HCT116 (cell line): ENCODE data around the gene KIRREL3. TPM values are rescaled to one million over a fixed set of nuclear protein-coding genes. Genes with fewer than 3 reads are reported as not detected.

Experiments used
- ATAC-seq: fragments of 200-7000 bp; cut with Tn5 transposase; 2 replicates; pipeline ENCODE4 v1.9.1; 2020; ENCODE audit warnings: mild to moderate bottlenecking, moderate library complexity
- BruUV-seq: library from RNA; stranded (reverse); fragments of 400-500 nt; replicated peaks from 2 replicates; lab custom pipeline; 2021; lab: Mats Ljungman, UMichigan
- CTCF ChIA-PET: fragments of 300-600 bp; sonication (Branson Sonifier 250); formaldehyde crosslinking; loops from one replicate; lab custom pipeline; 2021; ENCODE audit warnings: antibody characterized with exemption; lab: Charles Lee
- POLR2A ChIA-PET: fragments of 300-600, 350-600 bp; sonication (Branson Sonifier 250); formaldehyde crosslinking; loops from one replicate; lab custom pipeline; 2021; ENCODE audit warnings: antibody characterized with exemption; lab: Charles Lee
- RAD21 ChIA-PET, 2 experiments: fragments of 300-600 bp; sonication (Branson Sonifier 250); formaldehyde crosslinking; loops; one replicate each; lab custom pipeline; 2023; ENCODE audit warnings: low total read pairs in 2 of 2; ENCODE audit not compliant: uncharacterized antibody in 2 of 2, unreplicated experiment in 2 of 2, low non-redundant PET in 1 of 2; lab: Charles Lee
- DNase-seq: peaks from one replicate; pipeline ENCODE4 v3.0.0-alpha.2; 2010; ENCODE audit warnings: low read depth, low spot score
- H2AFZ ChIP-seq: fragments of 200-600 bp; shearing (Covaris generic), sonication (generic); 2 replicates; pipeline ENCODE4 v1.6.1; 2017; ENCODE audit warnings: low read depth, mixed run types, mixed read lengths, antibody characterized with exemption, low read length; ENCODE audit not compliant: poor library complexity, severe bottlenecking
- H3K27ac ChIP-seq: 2 replicates; pipeline ENCODE4 v1.5.1; 2012; ENCODE audit warnings: low read depth, low read length
- H3K27me3 ChIP-seq: fragments of 200-600 bp; sonication (generic); 2 replicates; pipeline ENCODE4 v1.6.1; 2016; ENCODE audit warnings: mixed run types, low read length, mixed read lengths; ENCODE audit not compliant: insufficient read depth
- H3K36me3 ChIP-seq, 2 experiments: fragments of 200-500 bp in 1 of 2; fragments of 200-600 bp in 1 of 2; sonication (Bioruptor generic) in 1 of 2; sonication (generic) in 1 of 2; 2 replicates each; pipeline versions ENCODE4 v1.5.1 to v1.6.1; 2014 to 2016; ENCODE audit warnings: low read length in 2 of 2, inconsistent platforms in 1 of 2, mixed read lengths in 1 of 2, mixed run types in 1 of 2; ENCODE audit not compliant: insufficient read depth in 2 of 2, control insufficient read depth in 1 of 2
- H3K4me1 ChIP-seq, 2 experiments: fragments of 200-600 bp in 1 of 2; sonication (generic) in 1 of 2; 2 replicates each; pipeline versions ENCODE4 v1.5.1 to v1.6.1; 2012 to 2017; ENCODE audit warnings: low read length in 2 of 2, inconsistent platforms in 1 of 2, mild to moderate bottlenecking in 1 of 2, mixed read lengths in 1 of 2, mixed run types in 1 of 2, moderate library complexity in 1 of 2; ENCODE audit not compliant: insufficient read depth in 2 of 2, control insufficient read depth in 1 of 2
- H3K4me2 ChIP-seq: fragments of 200-600 bp; sonication (generic); 2 replicates; pipeline ENCODE4 v1.6.1; 2017; ENCODE audit warnings: mixed run types, low read length, mixed read lengths
- H3K4me3 ChIP-seq, 2 experiments: fragments of 200-600 bp in 1 of 2; sonication (generic) in 1 of 2; replicated peaks in 1 of 2; 2 replicates each; pipeline ENCODE4 v1.5.1; 2011 to 2016; ENCODE audit warnings: low read length in 2 of 2, control low read depth in 1 of 2, low read depth in 1 of 2, mild to moderate bottlenecking in 1 of 2, mixed read lengths in 1 of 2, mixed run types in 1 of 2
- H3K79me2 ChIP-seq: fragments of 200-600 bp; sonication (generic); 2 replicates; pipeline ENCODE4 v1.6.1; 2017; ENCODE audit warnings: mild to moderate bottlenecking, mixed run types, low read length, moderate library complexity, mixed read lengths; ENCODE audit not compliant: insufficient read depth
- H3K9ac ChIP-seq: fragments of 200-600 bp; sonication (generic); 2 replicates; pipeline ENCODE4 v1.6.1; 2016; ENCODE audit warnings: low read length, mixed read lengths
- H3K9me2 ChIP-seq: fragments of 200-600 bp; sonication (generic), shearing (Covaris generic); 2 replicates; pipeline ENCODE4 v1.6.1; 2017; ENCODE audit warnings: mixed run types, mild to moderate bottlenecking, moderate library complexity; ENCODE audit not compliant: insufficient read depth
- H3K9me3 ChIP-seq, 2 experiments: fragments of 200-500 bp in 1 of 2; fragments of 200-600 bp in 1 of 2; sonication (Bioruptor generic) in 1 of 2; sonication (generic) in 1 of 2; 2 replicates each; pipeline ENCODE4 v1.6.1; 2014 to 2017; ENCODE audit warnings: low read length in 2 of 2, mixed read lengths in 2 of 2, inconsistent platforms in 1 of 2, low read depth in 1 of 2, mild to moderate bottlenecking in 1 of 2, mixed run types in 1 of 2, moderate library complexity in 1 of 2; ENCODE audit not compliant: control insufficient read depth in 1 of 2, insufficient read depth in 1 of 2
- H4K20me1 ChIP-seq: fragments of 200-600 bp; sonication (generic), shearing (Covaris generic); 2 replicates; pipeline ENCODE4 v1.6.1; 2017; ENCODE audit warnings: mixed run types, mild to moderate bottlenecking, moderate library complexity; ENCODE audit not compliant: insufficient read depth
- ATF3 ChIP-seq: IDR thresholded peaks from 2 replicates; pipeline ENCODE4 v1.6.1; 2012
- EGR1 ChIP-seq: IDR thresholded peaks from 2 replicates; pipeline ENCODE4 v1.6.1; 2012; ENCODE audit warnings: low read depth
- EZH2phosphoT487 ChIP-seq: fragments of 200-600 bp; IDR thresholded peaks from 2 replicates; pipeline ENCODE4 v1.6.1; 2018; ENCODE audit warnings: antibody characterized with exemption, borderline replicate concordance
- JUND ChIP-seq: IDR thresholded peaks from 2 replicates; pipeline ENCODE4 v1.6.1; 2012
- MAX ChIP-seq: IDR thresholded peaks from 2 replicates; pipeline ENCODE4 v1.6.1; 2012
- POLR2A ChIP-seq: IDR thresholded peaks from 2 replicates; pipeline ENCODE4 v1.7.0; 2011; ENCODE audit warnings: borderline replicate concordance; ENCODE audit not compliant: insufficient read depth, insufficient read length; ENCODE audit errors: extremely low read depth
- SIN3A ChIP-seq: IDR thresholded peaks from 2 replicates; pipeline ENCODE4 v1.6.1; 2012; ENCODE audit warnings: low read depth
- TCF7L2 ChIP-seq: IDR thresholded peaks from 2 replicates; pipeline ENCODE4 v1.7.0; 2011; ENCODE audit warnings: borderline replicate concordance, inconsistent platforms; ENCODE audit not compliant: insufficient read depth, insufficient read length; ENCODE audit errors: extremely low read depth
- YY1 ChIP-seq: IDR thresholded peaks from 2 replicates; pipeline ENCODE4 v1.6.1; 2011; ENCODE audit warnings: low read length, low read depth, moderate library complexity, mild to moderate bottlenecking; ENCODE audit not compliant: insufficient replicate concordance; ENCODE audit errors: extremely low read depth
- intact Hi-C: fragments of 100-400 bp; cut with micrococcal nuclease; formaldehyde crosslinking; loops from 2 replicates; pipeline ENCODE4 v1.10.0; 2022
- total RNA-seq: library from RNA; stranded (reverse); gene quantifications from one replicate; pipeline ENCODE4 v1.2.1, GENCODE V29; 2021; ENCODE audit not compliant: unreplicated experiment
- TF ChIP-seq, protein P1 (sequence below), 3 experiments: fragments of 200-600 bp in 1 of 3; sonication (generic) in 1 of 3; IDR thresholded peaks in 2 of 3; conservative IDR thresholded peaks in 1 of 3; 2 replicates each; pipeline ENCODE4 v1.5.1; 2012 to 2017; ENCODE audit warnings: low read depth in 2 of 3, low read length in 2 of 3, antibody characterized with exemption in 1 of 3, borderline replicate concordance in 1 of 3, control low read depth in 1 of 3, mild to moderate bottlenecking in 1 of 3, mixed read lengths in 1 of 3, mixed run types in 1 of 3, moderate library complexity in 1 of 3; ENCODE audit not compliant: insufficient read depth in 1 of 3

The KIRREL3 gene
- total RNA-seq, 1 experiment from 2014 or later = not detected

- no peak overlapping the region for H3K4me3 ChIP-seq
- H3K79me2 ChIP-seq = no peaks in the 10 kb centered on the region
- H3K36me3 ChIP-seq = no peaks in the 10 kb centered on the region
- ChIA-PET RAD21 (no interaction called here), CTCF (no interaction called here), POLR2A (no interaction called here)
- no TSS peak for BruUV-seq
- intact Hi-C loops = no loop called here
- peaks cover 3% of the 10 kb centered on the region; the same call in 1 of the 2 replicates for H3K27me3 ChIP-seq
- TF ChIP-seq POLR2A = no peak
- TF ChIP-seq EZH2phosphoT487 = no peak
- TF ChIP-seq MAX = no peak
- no peak for TF ChIP-seq ATF3
- no peak for TF ChIP-seq JUND
- TF ChIP-seq, protein P1, sequence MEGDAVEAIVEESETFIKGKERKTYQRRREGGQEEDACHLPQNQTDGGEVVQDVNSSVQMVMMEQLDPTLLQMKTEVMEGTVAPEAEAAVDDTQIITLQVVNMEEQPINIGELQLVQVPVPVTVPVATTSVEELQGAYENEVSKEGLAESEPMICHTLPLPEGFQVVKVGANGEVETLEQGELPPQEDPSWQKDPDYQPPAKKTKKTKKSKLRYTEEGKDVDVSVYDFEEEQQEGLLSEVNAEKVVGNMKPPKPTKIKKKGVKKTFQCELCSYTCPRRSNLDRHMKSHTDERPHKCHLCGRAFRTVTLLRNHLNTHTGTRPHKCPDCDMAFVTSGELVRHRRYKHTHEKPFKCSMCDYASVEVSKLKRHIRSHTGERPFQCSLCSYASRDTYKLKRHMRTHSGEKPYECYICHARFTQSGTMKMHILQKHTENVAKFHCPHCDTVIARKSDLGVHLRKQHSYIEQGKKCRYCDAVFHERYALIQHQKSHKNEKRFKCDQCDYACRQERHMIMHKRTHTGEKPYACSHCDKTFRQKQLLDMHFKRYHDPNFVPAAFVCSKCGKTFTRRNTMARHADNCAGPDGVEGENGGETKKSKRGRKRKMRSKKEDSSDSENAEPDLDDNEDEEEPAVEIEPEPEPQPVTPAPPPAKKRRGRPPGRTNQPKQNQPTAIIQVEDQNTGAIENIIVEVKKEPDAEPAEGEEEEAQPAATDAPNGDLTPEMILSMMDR (IDR thresholded peaks at IDR 0.05 in 2 of 3, conservative IDR thresholded peaks at IDR 0.05 in 1 of 3; ENCODE audit: borderline replicate concordance in 1 of 3, insufficient read depth in 1 of 3, low read depth in 2 of 3, low read length in 2 of 3) = no peak
- TF ChIP-seq YY1 = no peak
- TF ChIP-seq SIN3A = no peak
- no peak for TF ChIP-seq TCF7L2
- no peak for TF ChIP-seq EGR1
- no peak overlapping the region for H3K9ac ChIP-seq
- no peaks in the 10 kb centered on the region for H3K4me1 ChIP-seq
- no peaks in the 10 kb centered on the region for H4K20me1 ChIP-seq
- ATAC-seq = no peak
- H3K9me2 ChIP-seq = no peaks in the 10 kb centered on the region
- H2AFZ ChIP-seq = no peak overlapping the region
- no peak overlapping the region for H3K27ac ChIP-seq
- DNase-seq = no peak
- H3K9me3 ChIP-seq = no peaks in the 10 kb centered on the region
- no peak overlapping the region for H3K4me2 ChIP-seq
Measured at GRCh38 chr11:126815111-126815510, 185.5 kb downstream of the KIRREL3 start.
